ENCODE results near the gene PPM1L.

Gene PPM1L

DNA sequence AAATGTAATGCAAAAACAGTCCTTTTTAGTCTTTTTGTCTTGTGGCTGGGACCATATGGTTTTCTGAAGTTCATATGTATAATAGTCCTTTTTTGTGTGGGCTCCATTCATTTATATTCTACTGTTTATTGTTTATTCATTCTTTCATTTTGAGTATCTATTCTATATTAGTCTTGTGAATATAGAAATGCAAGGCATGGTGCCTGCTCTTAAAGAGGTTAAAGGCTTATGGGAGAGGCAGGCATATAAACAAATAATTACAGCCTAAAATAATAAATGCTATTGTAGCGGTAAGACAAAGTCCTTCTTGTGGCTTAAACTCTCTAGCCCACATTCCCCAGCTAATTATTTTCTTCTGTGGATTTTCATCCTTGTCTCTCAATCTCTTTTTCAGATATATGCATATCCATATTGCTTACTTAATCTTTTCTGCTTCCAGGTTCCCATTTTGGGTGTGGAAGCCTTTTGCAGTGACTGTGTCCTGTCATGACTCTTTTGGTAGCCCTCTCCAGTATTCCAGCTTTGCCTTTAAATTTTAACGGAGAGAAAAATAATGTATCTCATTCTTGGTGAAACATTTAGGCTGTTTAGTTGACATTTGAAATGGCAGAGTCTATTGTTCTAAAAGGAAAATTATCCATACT is 101.6 kb downstream of the PPM1L start:
- no peak for DNase-seq

DNA sequence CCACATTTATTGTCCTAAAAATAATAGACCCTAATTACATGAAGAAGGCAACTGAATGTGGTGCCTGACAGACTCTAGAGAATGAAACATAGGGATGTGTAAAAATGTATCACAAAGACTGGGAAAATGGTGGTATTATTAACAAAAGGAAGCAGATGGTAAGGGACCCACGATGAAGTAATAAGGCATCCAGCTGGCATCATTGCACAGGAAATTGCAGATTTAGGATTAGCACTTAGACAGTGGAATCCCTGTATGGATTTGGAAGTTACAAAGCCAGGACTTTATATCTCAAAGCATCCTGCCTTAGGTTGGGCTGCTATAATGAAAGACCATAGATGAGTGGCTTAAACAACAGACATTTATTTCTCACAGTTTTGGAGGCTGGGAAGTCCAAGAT is 104.3 kb downstream of the PPM1L start:
- DNase-seq = no peak

DNA sequence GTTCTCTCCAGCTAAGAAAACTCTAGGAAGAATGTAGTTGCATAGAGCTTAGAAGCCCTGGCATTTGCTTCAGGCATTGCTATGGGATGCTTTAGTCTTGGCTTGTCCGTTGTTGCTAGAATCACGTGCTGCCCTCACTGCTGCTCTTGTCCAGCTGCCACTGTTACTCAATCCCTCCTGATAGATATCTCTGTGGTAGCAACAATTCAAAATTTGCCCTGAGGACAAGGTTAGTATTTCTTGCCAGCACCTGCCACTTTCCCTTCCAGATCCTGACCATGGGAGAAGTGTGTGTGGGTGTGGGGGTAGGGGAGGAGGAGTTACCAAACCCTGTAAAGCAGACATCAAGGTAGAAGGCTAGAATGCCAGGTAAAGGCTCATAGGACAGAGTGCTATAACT is 113.8 kb downstream of the PPM1L start:
- DNase-seq = no peak

GRCh38 chr3:160870327-160870726 is 114.3 kb downstream of the PPM1L start:
- DNase-seq = no peak

GRCh38 chr3:160874736-160875135 is 118.7 kb downstream of the PPM1L start:
- DNase-seq = no peak

DNA sequence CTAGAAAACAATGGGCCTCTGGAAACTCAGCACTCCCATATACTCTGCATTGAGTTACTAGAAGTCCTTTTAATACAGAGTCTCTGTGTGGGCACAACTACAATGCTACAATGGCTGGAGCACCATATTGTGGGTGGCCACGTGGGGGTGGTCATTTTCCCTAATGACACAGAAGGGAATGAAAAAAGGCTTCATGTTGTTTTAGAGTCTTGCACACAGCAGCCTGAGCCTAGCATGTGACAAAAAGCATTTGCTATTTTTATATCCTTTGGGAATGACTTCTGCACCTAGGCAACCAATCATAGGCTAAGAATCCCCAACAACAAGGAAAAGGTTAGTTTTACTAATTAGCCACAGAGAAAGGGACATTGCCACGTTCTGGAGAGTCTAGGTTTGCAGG is 120.6 kb downstream of the PPM1L start:
- no peak for DNase-seq

DNA sequence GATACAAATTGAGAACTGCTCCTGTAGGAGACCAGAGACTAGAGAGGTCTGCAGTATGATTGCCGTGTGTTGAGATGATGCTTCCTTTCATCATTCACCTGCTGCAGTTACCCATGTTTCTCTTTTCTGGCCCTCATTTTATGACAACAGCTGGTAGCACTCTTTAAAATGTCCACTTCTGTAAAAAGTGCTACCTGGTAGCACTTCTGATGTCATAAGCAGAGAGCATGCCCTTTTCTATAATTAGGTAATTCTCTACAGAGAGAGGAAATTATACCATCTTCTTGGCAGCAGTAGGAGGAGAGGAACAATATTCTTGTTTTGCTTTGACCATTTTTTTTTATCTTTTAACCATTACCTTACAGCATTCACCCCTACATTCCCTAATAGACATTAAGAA is 123.8 kb downstream of the PPM1L start:
- DNase-seq = no peak

DNA sequence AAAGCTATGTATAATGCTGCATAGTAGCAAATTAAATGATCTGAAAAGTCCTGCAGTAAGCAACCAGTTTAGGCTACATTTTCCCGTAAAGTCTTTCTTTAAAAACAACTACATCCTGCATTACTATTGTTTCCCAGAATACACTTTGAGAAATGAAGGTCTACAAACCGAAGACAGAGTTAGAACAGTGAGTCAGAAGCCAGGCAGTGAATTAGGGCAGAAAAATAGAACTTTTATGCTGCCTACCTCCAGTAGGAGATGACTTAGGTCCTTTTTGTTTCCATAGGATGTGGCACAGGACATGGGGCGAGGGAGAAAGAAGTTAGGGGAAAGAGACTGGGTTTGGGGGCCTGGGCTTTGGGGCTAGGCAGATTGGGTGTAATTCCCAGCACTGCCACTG is 127.3 kb downstream of the PPM1L start:
- DNase-seq = no peak

GRCh38 chr3:160885791-160886286 is 129.8 kb downstream of the PPM1L start:
- no peak for DNase-seq

DNA sequence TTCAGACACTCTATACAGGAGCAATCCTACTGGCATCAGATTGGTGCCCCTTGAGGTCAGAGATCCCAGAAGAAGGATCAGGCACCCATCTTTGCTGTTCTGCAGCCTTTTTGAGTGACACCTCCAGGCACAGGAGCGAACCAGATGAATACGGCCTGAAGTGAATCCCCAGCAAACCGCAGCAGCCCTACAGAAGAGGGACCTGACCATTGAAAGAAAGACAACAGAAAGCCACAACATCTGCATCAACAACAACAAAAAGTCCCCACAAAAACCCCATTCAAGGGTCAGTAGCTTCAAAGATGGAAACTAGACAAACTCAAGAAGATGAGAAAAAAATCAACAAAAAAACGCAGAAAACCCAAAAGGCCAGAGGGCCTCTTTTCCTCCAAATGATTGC is 130.4 kb downstream of the PPM1L start:
- DNase-seq = no peak

- no peak for DNase-seq
These were observed 137.2 kb downstream of the PPM1L start for GRCh38 chr3:160893207-160893606.

- no peak for DNase-seq
These were observed 148.7 kb downstream of the PPM1L start for GRCh38 chr3:160904691-160905090.

DNA sequence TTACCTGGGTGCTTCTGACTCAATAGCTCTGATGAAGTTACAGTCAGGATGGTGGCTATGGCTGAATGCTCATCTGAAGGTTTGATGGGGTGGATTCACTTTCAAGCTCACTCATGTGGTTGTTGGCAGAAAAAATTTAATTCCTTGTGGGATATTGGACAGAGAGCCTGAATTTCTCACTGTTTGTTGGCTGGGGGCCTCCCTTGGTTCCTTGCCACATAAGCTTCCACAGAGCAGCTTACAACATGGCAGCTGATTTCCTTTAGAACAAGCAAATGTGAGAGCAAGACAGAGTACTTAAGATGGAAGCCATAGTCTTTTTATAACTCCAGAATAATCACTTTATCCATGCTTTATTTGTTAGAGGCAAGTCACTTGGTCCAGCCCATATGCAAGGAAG is 150.6 kb downstream of the PPM1L start:
- DNase-seq = no peak

GRCh38 chr3:160909917-160910316 is 153.9 kb downstream of the PPM1L start:
- no peak for DNase-seq

GRCh38 chr3:160911411-160911810 is 155.4 kb downstream of the PPM1L start:
- DNase-seq = no peak

GRCh38 chr3:160916472-160916871 is 160.4 kb downstream of the PPM1L start:
- no peak for DNase-seq

DNA sequence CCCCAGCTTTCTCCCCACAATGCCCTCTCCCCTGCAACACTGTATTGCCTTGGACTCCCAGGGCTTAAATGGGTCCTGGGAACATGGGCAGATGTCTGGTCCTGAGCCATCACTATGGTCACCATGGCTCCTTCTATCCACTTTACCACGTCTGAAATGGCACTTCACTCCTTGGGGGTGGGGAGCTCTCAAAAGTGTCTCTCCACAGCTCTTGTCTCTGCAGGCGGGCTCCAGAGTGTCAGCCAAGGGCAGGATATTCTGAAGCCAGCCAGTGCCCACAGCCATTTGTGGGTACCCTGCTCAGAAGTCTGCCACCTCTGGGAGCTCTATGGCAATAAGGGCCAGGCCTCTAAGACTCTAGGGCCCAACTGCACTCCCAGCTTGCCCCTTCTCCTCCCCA is 163.9 kb downstream of the PPM1L start:
- DNase-seq = no peak

DNA sequence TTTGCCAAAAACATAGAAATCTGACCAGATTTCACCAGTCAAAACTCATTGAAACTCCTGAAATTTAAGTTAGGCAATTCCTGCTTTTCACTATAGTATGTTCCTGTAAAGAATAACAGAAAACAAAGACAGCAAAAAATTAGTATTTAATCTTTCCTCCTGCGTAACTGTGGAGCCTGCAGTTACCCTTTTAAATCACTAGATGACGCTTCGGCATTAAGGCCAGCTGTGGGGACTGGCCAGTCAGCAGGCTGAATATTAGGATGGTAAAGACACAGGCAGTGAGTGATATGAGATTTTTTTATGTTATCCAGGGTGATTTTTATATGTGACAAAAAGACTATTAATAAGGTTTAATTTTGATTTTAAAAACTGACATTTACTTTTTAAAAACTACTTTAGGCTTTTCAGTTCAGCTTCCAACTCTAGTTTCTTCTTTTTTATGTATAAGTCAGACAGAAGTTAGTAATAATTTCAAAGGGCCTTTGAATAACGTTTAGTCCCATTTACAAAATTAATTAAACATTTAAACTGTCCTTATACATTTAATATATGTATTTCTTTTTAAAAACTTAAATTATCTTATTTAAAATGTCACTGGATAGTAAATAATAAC is 165.1 kb downstream of the PPM1L start:
- DNase-seq = peak; percentile 37 to 51

DNA sequence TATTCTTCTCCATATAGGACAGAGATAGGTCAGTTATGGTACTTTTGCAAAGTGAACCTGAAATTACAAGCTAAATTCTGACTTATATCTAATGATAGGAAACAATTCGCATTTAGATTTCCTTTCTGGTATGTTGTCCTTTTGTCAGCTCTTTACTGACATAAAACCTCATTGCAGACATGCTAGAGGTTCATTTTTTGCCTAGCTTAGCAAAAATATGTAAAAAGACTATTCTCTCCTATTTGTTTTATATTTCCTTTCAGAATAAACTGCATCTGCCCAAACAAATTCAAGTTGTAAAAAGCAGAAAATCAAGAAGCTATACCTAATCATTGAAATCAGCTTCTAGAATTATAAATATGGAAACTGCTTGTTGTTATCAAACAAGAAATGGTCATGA is 168.7 kb downstream of the PPM1L start:
- DNase-seq = no peak

DNA sequence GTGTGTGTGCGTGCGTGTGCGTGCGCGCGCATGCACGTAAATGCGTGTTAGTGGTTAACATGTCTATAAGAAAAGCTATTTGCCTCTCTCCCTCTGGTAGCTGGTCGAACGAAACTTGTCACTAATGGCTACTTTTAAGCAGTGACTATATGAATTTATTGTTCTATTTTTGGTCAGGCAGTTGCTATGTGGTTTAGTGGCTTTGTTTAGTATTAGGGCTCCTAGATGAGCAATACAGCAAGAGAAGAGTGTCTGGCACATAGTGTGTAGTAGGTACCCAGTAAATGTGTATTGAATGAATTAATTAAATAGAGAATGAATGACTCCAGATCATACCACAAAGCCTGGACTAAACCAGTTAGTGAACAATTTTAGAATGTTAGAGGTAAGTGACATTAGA is 171.6 kb downstream of the PPM1L start:
- peak in 1 of 2 experiments; percentile 5 for DNase-seq

GRCh38 chr3:160928183-160928726 is 172.2 kb downstream of the PPM1L start:
- DNase-seq = peak; percentile 2 to 17

DNA sequence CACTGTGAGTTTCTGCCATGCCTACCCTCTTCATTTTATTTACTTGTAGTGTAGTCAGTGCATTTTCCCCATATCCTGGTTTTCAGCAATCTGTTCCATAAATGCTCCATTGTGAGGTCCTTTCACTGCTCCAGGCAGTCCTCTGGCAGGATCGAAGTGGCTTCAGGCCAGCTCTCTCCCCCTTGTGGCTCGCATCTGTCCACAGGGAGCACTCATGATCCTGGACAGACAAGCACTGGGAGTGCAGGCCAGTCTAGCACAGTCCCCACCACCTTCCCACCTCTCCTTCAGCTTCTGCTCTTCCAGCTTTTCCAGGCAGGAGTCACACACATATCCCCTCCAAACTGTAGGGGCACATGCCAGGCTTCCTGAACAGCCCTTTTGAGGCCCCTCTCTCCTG is 173.6 kb downstream of the PPM1L start:
- no peak for DNase-seq

- no peak for DNase-seq
These were observed 175.4 kb downstream of the PPM1L start for GRCh38 chr3:160931474-160931873.

GRCh38 chr3:160935413-160936095 is 179.5 kb downstream of the PPM1L start:
- no peak for DNase-seq

Data from Kasumi-1 (cell line).